HepG2 (cell line): Measurements from ENCODE around the gene CBLC. TPM values are rescaled to one million over a fixed set of nuclear protein-coding genes. Genes with fewer than 3 reads are reported as not detected.

ENCODE experiments used
- ARNTL ChIP-seq: sonication (generic); formaldehyde crosslinking; IDR thresholded peaks from 2 replicates; pipeline ENCODE4 v1.4.0; 2020; ENCODE audit warnings: mild to moderate bottlenecking, missing genetic modification reagents
- CEBPB ChIP-seq: IDR thresholded peaks from 2 replicates; pipeline ENCODE4 v1.6.1; 2011; ENCODE audit warnings: low read depth, low read length, improper control_type of control experiment, borderline replicate concordance
- ETV5 ChIP-seq: IDR thresholded peaks from 2 replicates; pipeline ENCODE4 v1.6.1; 2018; ENCODE audit warnings: missing biosample characterization, missing genetic modification reagents, inconsistent platforms, borderline replicate concordance
- MTA1 ChIP-seq: sonication (generic); formaldehyde crosslinking; IDR thresholded peaks from 2 replicates; pipeline ENCODE4 v1.4.0; 2020; ENCODE audit warnings: missing genetic modification reagents, mild to moderate bottlenecking, borderline replicate concordance
- MXD4 ChIP-seq: IDR thresholded peaks from 2 replicates; pipeline ENCODE4 v1.6.1; 2016; ENCODE audit warnings: mild to moderate bottlenecking, missing biosample characterization, missing genetic modification reagents
- NFIC ChIP-seq: IDR thresholded peaks from 2 replicates; pipeline ENCODE4 v1.6.1; 2012; ENCODE audit warnings: mild to moderate bottlenecking, low read length, inconsistent platforms
- POLR2AphosphoS2 ChIP-seq: IDR thresholded peaks from 2 replicates; pipeline ENCODE4 v1.6.1; 2011; ENCODE audit warnings: low read depth, low read length, improper control_type of control experiment
- SAP130 ChIP-seq: IDR thresholded peaks from 2 replicates; pipeline ENCODE4 v1.6.1; 2016; ENCODE audit warnings: low read depth
- SKI ChIP-seq: fragments of 450-650 bp; IDR thresholded peaks from one replicate; pipeline ENCODE4 v1.6.1; 2018; ENCODE audit warnings: mild to moderate bottlenecking; ENCODE audit not compliant: partially characterized antibody
- YEATS4 ChIP-seq: sonication (generic); formaldehyde crosslinking; IDR thresholded peaks from 2 replicates; pipeline ENCODE4 v1.4.0; 2020; ENCODE audit warnings: missing genetic modification reagents, borderline replicate concordance
- ZNF451 ChIP-seq: sonication (generic); formaldehyde crosslinking; IDR thresholded peaks from 2 replicates; pipeline ENCODE4 v1.5.0; 2020; ENCODE audit warnings: mild to moderate bottlenecking, missing genetic modification reagents
- ZNF605 ChIP-seq: sonication (generic); formaldehyde crosslinking; IDR thresholded peaks from 2 replicates; pipeline ENCODE4 v1.8.0; 2022; ENCODE audit warnings: mild to moderate bottlenecking, missing genetic modification reagents
- ZSCAN21 ChIP-seq: sonication (generic); formaldehyde crosslinking; IDR thresholded peaks from 2 replicates; pipeline ENCODE4 v1.8.0; 2022; ENCODE audit warnings: mild to moderate bottlenecking, missing genetic modification reagents, moderate library complexity, borderline replicate concordance
- polyA plus RNA-seq, 8 experiments: library from polyadenylated mRNA; depleted of rRNA in 3 of 8; stranded (reverse) in 7 of 8; unstranded in 1 of 8; fragments of >200 nt; fragmentation: Illumina TruSeq in 4 of 8; extraction: Trizol in 4 of 8; gene quantifications; 2 replicates each; pipeline versions ENCODE4 v1.2.1 to v1.2.3, GENCODE V29; 2011 to 2016; ENCODE audit warnings: low read depth in 4 of 8, missing spikeins in 1 of 8, mixed read lengths in 1 of 8; ENCODE audit not compliant: insufficient read depth in 1 of 8
- total RNA-seq, 5 experiments: library from RNA; depleted of rRNA; stranded (reverse); fragments of >200 nt; fragmentation: Illumina TruSeq; extraction: Trizol; gene quantifications; 2 replicates each; pipeline ENCODE4 v1.2.3, GENCODE V29; 2016; ENCODE audit warnings: low read depth in 1 of 5
- TF ChIP-seq, protein P1 (sequence below): sonication (generic); formaldehyde crosslinking; IDR thresholded peaks from 2 replicates; pipeline ENCODE4 v1.5.0; 2020; ENCODE audit warnings: mild to moderate bottlenecking, missing genetic modification reagents, borderline replicate concordance
- TF ChIP-seq, protein P2 (sequence below): sonication (generic); formaldehyde crosslinking; IDR thresholded peaks from 2 replicates; pipeline ENCODE4 v1.4.0; 2020; ENCODE audit warnings: mild to moderate bottlenecking, missing genetic modification reagents
- TF ChIP-seq, protein P3 (sequence below): sonication (generic); formaldehyde crosslinking; IDR thresholded peaks from 2 replicates; pipeline ENCODE4 v1.5.1; 2020; ENCODE audit warnings: missing genetic modification reagents, mild to moderate bottlenecking, borderline replicate concordance
- TF ChIP-seq, protein P4 (sequence below): sonication (generic); formaldehyde crosslinking; IDR thresholded peaks from 2 replicates; pipeline ENCODE4 v1.5.0; 2020; ENCODE audit warnings: missing genetic modification reagents

CBLC gene
- total and polyA plus RNA-seq, 2 of the 13 experiments (the other 11 are each of a cell fraction or from before 2014, with no cell fraction given), result 1.8 to 2.6 TPM

DNA sequence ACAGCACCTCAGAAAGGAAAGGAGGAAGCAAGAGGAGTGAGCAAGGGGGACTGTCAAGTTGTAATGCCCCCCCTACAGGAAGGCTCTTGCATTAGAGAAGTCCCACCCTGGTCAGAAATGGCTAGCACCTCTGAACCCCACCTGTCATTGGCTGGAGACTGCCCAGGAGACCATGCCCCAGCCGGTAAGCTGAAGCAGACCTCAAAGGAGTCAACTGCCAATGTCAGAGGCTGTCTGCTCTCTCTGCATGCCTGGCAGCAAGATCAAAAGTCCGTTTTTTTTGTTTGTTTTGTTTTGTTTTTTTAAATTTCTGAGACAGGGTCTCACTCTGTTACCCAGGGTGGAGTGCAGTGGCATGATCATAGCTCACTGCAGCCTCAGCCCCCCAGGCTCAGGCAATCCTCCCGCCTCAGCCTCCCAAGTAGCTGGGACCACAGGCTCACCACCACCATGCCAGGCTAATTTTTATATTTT, 37.3 kb upstream of the CBLC start (continued):
- TF ChIP-seq YEATS4 (CRISPR knock-in tag) (no peak), ZSCAN21 (no peak), CEBPB (no peak), MXD4 (no peak), ARNTL (CRISPR knock-in tag) (no peak), ZNF451 (CRISPR knock-in tag) (no peak), ZNF605 (CRISPR knock-in tag) (no peak), SAP130 (CRISPR knock-in tag) (peak; percentile 68), NFIC (no peak), ETV5 (peak; percentile 19; the same call in 1 of the 2 replicates), POLR2AphosphoS2 (no peak), MTA1 (CRISPR knock-in tag) (no peak), SKI (peak; percentile 90)
- TF ChIP-seq, protein P1, sequence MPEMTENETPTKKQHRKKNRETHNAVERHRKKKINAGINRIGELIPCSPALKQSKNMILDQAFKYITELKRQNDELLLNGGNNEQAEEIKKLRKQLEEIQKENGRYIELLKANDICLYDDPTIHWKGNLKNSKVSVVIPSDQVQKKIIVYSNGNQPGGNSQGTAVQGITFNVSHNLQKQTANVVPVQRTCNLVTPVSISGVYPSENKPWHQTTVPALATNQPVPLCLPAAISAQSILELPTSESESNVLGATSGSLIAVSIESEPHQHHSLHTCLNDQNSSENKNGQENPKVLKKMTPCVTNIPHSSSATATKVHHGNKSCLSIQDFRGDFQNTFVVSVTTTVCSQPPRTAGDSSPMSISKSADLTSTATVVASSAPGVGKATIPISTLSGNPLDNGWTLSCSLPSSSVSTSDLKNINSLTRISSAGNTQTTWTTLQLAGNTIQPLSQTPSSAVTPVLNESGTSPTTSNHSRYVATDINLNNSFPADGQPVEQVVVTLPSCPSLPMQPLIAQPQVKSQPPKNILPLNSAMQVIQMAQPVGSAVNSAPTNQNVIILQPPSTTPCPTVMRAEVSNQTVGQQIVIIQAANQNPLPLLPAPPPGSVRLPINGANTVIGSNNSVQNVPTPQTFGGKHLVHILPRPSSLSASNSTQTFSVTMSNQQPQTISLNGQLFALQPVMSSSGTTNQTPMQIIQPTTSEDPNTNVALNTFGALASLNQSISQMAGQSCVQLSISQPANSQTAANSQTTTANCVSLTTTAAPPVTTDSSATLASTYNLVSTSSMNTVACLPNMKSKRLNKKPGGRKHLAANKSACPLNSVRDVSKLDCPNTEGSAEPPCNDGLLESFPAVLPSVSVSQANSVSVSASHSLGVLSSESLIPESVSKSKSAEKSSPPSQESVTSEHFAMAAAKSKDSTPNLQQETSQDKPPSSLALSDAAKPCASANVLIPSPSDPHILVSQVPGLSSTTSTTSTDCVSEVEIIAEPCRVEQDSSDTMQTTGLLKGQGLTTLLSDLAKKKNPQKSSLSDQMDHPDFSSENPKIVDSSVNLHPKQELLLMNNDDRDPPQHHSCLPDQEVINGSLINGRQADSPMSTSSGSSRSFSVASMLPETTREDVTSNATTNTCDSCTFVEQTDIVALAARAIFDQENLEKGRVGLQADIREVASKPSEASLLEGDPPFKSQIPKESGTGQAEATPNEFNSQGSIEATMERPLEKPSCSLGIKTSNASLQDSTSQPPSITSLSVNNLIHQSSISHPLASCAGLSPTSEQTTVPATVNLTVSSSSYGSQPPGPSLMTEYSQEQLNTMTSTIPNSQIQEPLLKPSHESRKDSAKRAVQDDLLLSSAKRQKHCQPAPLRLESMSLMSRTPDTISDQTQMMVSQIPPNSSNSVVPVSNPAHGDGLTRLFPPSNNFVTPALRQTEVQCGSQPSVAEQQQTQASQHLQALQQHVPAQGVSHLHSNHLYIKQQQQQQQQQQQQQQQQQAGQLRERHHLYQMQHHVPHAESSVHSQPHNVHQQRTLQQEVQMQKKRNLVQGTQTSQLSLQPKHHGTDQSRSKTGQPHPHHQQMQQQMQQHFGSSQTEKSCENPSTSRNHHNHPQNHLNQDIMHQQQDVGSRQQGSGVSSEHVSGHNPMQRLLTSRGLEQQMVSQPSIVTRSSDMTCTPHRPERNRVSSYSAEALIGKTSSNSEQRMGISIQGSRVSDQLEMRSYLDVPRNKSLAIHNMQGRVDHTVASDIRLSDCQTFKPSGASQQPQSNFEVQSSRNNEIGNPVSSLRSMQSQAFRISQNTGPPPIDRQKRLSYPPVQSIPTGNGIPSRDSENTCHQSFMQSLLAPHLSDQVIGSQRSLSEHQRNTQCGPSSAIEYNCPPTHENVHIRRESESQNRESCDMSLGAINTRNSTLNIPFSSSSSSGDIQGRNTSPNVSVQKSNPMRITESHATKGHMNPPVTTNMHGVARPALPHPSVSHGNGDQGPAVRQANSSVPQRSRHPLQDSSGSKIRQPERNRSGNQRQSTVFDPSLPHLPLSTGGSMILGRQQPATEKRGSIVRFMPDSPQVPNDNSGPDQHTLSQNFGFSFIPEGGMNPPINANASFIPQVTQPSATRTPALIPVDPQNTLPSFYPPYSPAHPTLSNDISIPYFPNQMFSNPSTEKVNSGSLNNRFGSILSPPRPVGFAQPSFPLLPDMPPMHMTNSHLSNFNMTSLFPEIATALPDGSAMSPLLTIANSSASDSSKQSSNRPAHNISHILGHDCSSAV (CRISPR knock-in tag), result no peak
- TF ChIP-seq, protein P2, sequence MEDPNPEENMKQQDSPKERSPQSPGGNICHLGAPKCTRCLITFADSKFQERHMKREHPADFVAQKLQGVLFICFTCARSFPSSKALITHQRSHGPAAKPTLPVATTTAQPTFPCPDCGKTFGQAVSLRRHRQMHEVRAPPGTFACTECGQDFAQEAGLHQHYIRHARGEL, result no peak
- TF ChIP-seq, protein P3, sequence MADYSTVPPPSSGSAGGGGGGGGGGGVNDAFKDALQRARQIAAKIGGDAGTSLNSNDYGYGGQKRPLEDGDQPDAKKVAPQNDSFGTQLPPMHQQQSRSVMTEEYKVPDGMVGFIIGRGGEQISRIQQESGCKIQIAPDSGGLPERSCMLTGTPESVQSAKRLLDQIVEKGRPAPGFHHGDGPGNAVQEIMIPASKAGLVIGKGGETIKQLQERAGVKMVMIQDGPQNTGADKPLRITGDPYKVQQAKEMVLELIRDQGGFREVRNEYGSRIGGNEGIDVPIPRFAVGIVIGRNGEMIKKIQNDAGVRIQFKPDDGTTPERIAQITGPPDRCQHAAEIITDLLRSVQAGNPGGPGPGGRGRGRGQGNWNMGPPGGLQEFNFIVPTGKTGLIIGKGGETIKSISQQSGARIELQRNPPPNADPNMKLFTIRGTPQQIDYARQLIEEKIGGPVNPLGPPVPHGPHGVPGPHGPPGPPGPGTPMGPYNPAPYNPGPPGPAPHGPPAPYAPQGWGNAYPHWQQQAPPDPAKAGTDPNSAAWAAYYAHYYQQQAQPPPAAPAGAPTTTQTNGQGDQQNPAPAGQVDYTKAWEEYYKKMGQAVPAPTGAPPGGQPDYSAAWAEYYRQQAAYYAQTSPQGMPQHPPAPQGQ (CRISPR knock-in tag), result no peak
- TF ChIP-seq, protein P4, sequence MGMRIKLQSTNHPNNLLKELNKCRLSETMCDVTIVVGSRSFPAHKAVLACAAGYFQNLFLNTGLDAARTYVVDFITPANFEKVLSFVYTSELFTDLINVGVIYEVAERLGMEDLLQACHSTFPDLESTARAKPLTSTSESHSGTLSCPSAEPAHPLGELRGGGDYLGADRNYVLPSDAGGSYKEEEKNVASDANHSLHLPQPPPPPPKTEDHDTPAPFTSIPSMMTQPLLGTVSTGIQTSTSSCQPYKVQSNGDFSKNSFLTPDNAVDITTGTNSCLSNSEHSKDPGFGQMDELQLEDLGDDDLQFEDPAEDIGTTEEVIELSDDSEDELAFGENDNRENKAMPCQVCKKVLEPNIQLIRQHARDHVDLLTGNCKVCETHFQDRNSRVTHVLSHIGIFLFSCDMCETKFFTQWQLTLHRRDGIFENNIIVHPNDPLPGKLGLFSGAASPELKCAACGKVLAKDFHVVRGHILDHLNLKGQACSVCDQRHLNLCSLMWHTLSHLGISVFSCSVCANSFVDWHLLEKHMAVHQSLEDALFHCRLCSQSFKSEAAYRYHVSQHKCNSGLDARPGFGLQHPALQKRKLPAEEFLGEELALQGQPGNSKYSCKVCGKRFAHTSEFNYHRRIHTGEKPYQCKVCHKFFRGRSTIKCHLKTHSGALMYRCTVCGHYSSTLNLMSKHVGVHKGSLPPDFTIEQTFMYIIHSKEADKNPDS (CRISPR knock-in tag), result no peak
